A673 (cell line): Measurements from ENCODE around the gene GNA14.

ENCODE experiments used
- EZH2 ChIP-seq: fragments of 200-600 bp; sonication (generic); IDR thresholded peaks from 2 replicates; pipeline ENCODE4 v1.6.1; 2017; ENCODE audit warnings: borderline replicate concordance, low read depth, mild to moderate bottlenecking, mixed read lengths, antibody characterized with exemption, low read length; ENCODE audit not compliant: poor library complexity, severe bottlenecking
- TF ChIP-seq, protein P1 (sequence below): fragments of 300-800, 200-600 bp; sonication (generic); conservative IDR thresholded peaks from 2 replicates; pipeline ENCODE4 v1.5.1; 2017; ENCODE audit warnings: low read depth, mild to moderate bottlenecking, antibody characterized with exemption, low read length, moderate library complexity, mixed read lengths

DNA sequence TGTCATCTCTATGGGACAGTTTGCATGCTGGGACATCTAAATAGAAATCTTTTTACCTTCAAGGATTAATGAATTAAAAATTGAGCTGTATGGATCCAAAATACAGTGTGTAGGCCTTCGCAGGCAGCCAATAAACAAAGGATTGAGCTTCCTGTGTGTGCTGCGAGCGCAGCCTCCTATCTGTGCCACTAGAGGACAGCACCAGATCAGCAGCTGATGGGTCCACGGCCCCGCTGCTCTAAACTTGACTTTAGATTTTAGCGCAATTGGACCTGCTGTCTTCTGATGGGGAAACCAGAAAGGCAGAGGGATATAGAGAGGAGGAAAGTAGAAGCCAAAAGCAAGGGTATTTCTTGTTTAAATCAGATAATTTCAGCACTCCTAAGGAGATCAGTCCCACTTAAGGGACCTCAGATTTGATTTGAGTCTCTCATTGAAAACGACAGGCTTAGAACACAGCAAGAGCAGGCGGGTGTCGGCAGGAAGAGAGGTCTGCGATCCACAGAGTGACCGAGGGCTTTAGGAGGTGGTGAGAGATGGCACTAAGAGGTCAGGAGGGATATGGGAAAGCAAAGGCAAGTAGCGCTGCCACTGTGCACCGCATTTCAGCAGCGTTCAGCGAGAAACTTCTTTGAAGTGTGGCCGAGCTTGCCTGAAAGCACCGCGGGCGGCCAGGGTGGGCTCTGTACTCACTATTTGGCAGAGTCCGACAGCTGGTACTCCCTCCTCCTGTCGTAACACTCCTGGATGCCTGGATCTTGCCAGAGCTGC, 214.3 kb downstream of the GNA14 start:
- TF ChIP-seq, protein P1, sequence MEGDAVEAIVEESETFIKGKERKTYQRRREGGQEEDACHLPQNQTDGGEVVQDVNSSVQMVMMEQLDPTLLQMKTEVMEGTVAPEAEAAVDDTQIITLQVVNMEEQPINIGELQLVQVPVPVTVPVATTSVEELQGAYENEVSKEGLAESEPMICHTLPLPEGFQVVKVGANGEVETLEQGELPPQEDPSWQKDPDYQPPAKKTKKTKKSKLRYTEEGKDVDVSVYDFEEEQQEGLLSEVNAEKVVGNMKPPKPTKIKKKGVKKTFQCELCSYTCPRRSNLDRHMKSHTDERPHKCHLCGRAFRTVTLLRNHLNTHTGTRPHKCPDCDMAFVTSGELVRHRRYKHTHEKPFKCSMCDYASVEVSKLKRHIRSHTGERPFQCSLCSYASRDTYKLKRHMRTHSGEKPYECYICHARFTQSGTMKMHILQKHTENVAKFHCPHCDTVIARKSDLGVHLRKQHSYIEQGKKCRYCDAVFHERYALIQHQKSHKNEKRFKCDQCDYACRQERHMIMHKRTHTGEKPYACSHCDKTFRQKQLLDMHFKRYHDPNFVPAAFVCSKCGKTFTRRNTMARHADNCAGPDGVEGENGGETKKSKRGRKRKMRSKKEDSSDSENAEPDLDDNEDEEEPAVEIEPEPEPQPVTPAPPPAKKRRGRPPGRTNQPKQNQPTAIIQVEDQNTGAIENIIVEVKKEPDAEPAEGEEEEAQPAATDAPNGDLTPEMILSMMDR: peak; percentile 99
- TF ChIP-seq EZH2: no peak
